DMS 273 (cell line): ENCODE results near the gene TTC7B.

Experiments
- DNase-seq: peaks from one replicate; lab custom pipeline; 2025; ENCODE audit not compliant: unreplicated experiment; lab: John Stamatoyannopoulos, UW

TTC7B gene

GRCh38 chr14:90564496-90564895 lies 251.7 kb downstream of the TTC7B start:
- no peak for DNase-seq

GRCh38 chr14:90562652-90563051 lies 253.6 kb downstream of the TTC7B start:
- peak; percentile 44 for DNase-seq

GRCh38 chr14:90561920-90562319 lies 254.3 kb downstream of the TTC7B start:
- DNase-seq = no peak

GRCh38 chr14:90560991-90561390 lies 255.2 kb downstream of the TTC7B start:
- DNase-seq = no peak

GRCh38 chr14:90560558-90560957 lies 255.7 kb downstream of the TTC7B start:
- no peak for DNase-seq

- peak; percentile 23 for DNase-seq
Observed at GRCh38 chr14:90559811-90560492, 256.3 kb downstream of the TTC7B start.

- no peak for DNase-seq
Observed at GRCh38 chr14:90558983-90559590, 257.1 kb downstream of the TTC7B start.

GRCh38 chr14:90558041-90558982 lies 257.9 kb downstream of the TTC7B start:
- DNase-seq = no peak

GRCh38 chr14:90557516-90557915 lies 258.7 kb downstream of the TTC7B start:
- no peak for DNase-seq

- no peak for DNase-seq
Observed at GRCh38 chr14:90556666-90557450, 259.4 kb downstream of the TTC7B start.

GRCh38 chr14:90556012-90556477 lies 260.2 kb downstream of the TTC7B start:
- no peak for DNase-seq

GRCh38 chr14:90555126-90556011 lies 260.9 kb downstream of the TTC7B start:
- DNase-seq = no peak

- no peak for DNase-seq
Observed at GRCh38 chr14:90554341-90554740, 261.9 kb downstream of the TTC7B start.

GRCh38 chr14:90553921-90554336 lies 262.3 kb downstream of the TTC7B start:
- no peak for DNase-seq

- DNase-seq = no peak
Observed at GRCh38 chr14:90553298-90553920, 262.8 kb downstream of the TTC7B start.

- no peak for DNase-seq
Observed at GRCh38 chr14:90552465-90553297, 263.5 kb downstream of the TTC7B start.

GRCh38 chr14:90551733-90552464 lies 264.3 kb downstream of the TTC7B start:
- no peak for DNase-seq
